IMR-90 (cell line): Measurements from ENCODE around the gene PTGDS.

ENCODE experiments used
- MXI1 ChIP-seq: IDR thresholded peaks from 2 replicates; pipeline ENCODE4 v1.6.1; 2012; ENCODE audit warnings: low read depth, mild to moderate bottlenecking, low read length, moderate library complexity, borderline replicate concordance
- TF ChIP-seq, protein P1 (sequence below): conservative IDR thresholded peaks from 2 replicates; pipeline ENCODE4 v1.5.1; 2012; ENCODE audit warnings: mild to moderate bottlenecking, low read depth, low read length, improper control_type of control experiment

DNA sequence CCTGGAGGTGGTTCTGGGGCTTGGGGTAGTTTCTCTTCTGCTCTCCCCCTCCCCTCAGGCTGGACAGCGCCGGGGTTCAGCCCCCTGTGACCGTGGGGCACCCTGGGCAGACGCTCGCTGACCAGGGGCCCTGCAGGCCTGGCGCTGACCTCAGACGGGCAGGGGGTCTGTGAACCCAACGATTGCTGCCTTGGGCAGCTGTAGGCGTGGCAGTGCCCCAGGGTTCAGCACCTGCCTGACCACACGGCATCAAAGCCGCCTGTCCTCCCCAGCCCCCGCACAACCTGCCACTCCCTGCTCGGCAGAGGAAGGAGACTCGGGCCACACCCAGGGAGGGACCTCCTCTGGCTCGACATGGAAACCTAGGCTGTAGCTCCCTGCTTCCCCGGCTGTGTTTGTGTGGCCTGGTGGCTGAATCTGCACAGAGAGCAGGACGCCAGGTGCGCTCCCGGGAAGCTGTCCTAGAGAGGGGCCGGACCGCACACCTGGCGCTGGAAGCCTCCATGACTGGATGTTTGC, 13.1 kb upstream of the PTGDS start:
- TF ChIP-seq, protein P1, sequence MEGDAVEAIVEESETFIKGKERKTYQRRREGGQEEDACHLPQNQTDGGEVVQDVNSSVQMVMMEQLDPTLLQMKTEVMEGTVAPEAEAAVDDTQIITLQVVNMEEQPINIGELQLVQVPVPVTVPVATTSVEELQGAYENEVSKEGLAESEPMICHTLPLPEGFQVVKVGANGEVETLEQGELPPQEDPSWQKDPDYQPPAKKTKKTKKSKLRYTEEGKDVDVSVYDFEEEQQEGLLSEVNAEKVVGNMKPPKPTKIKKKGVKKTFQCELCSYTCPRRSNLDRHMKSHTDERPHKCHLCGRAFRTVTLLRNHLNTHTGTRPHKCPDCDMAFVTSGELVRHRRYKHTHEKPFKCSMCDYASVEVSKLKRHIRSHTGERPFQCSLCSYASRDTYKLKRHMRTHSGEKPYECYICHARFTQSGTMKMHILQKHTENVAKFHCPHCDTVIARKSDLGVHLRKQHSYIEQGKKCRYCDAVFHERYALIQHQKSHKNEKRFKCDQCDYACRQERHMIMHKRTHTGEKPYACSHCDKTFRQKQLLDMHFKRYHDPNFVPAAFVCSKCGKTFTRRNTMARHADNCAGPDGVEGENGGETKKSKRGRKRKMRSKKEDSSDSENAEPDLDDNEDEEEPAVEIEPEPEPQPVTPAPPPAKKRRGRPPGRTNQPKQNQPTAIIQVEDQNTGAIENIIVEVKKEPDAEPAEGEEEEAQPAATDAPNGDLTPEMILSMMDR = no peak
- TF ChIP-seq MXI1 = no peak
